Mesenchymal stem cell (in vitro differentiated cells and primary cell): Measurements from ENCODE around the gene AR.

Experiments
- DNase-seq: peaks from one replicate; pipeline ENCODE4 v3.0.0-alpha.2; 2013
- H2AFZ ChIP-seq: one replicate; pipeline ENCODE4 v1.6.1; 2013; ENCODE audit warnings: low read depth, mild to moderate bottlenecking, control low read depth, inconsistent platforms, low read length, moderate library complexity
- H2AK5ac ChIP-seq: 2 replicates; pipeline ENCODE4 v1.6.1; 2013; ENCODE audit warnings: low read length, moderate library complexity, mild to moderate bottlenecking, inconsistent platforms; ENCODE audit not compliant: severe bottlenecking
- H2BK120ac ChIP-seq: one replicate; pipeline ENCODE4 v1.6.1; 2013; ENCODE audit warnings: low read depth, mild to moderate bottlenecking, inconsistent platforms, low read length, moderate library complexity
- H2BK12ac ChIP-seq, 2 experiments: one replicate each; pipeline ENCODE4 v1.6.1; 2013; ENCODE audit warnings: inconsistent platforms in 2 of 2, low read length in 2 of 2, mild to moderate bottlenecking in 2 of 2, moderate library complexity in 2 of 2, control low read depth in 1 of 2
- H2BK15ac ChIP-seq: one replicate; pipeline ENCODE4 v1.6.1; 2013; ENCODE audit warnings: mild to moderate bottlenecking, low read depth, inconsistent platforms; ENCODE audit not compliant: poor library complexity, severe bottlenecking
- H2BK5ac ChIP-seq: 2 replicates; pipeline ENCODE4 v1.6.1; 2013; ENCODE audit warnings: low read depth, mild to moderate bottlenecking, low read length, control low read depth, inconsistent platforms; ENCODE audit not compliant: poor library complexity, severe bottlenecking
- H3K14ac ChIP-seq, 2 experiments: one replicate each; pipeline ENCODE4 v1.6.1; 2013; ENCODE audit warnings: inconsistent platforms in 2 of 2, low read length in 2 of 2, control low read depth in 1 of 2, mild to moderate bottlenecking in 1 of 2, moderate library complexity in 1 of 2
- H3K18ac ChIP-seq, 2 experiments: one replicate each; pipeline ENCODE4 v1.6.1; 2013; ENCODE audit warnings: inconsistent platforms in 2 of 2, low read length in 2 of 2, control low read depth in 1 of 2, low read depth in 1 of 2, mild to moderate bottlenecking in 1 of 2
- H3K23ac ChIP-seq, 2 experiments: one replicate each; pipeline ENCODE4 v1.6.1; 2013; ENCODE audit warnings: inconsistent platforms in 2 of 2, low read length in 2 of 2, mild to moderate bottlenecking in 2 of 2, moderate library complexity in 2 of 2, control low read depth in 1 of 2
- H3K27ac ChIP-seq: 2 replicates; pipeline ENCODE4 v1.5.1; 2013; ENCODE audit warnings: mild to moderate bottlenecking, moderate library complexity, low read length, control low read depth, inconsistent platforms; ENCODE audit not compliant: poor library complexity, severe bottlenecking
- H3K27me3 ChIP-seq, 2 experiments: 2 replicates each; pipeline versions ENCODE4 v1.6.1 to v1.7.0; 2013; ENCODE audit warnings: low read length in 2 of 2, mild to moderate bottlenecking in 2 of 2, moderate library complexity in 2 of 2, control low read depth in 1 of 2, inconsistent platforms in 1 of 2; ENCODE audit not compliant: control insufficient read depth in 1 of 2, insufficient read depth in 1 of 2
- H3K36me3 ChIP-seq, 2 experiments: 2 replicates each; pipeline versions ENCODE4 v1.6.1 to v1.7.0; 2013; ENCODE audit warnings: low read length in 2 of 2, control low read depth in 1 of 2, inconsistent platforms in 1 of 2, low read depth in 1 of 2, mild to moderate bottlenecking in 1 of 2; ENCODE audit not compliant: insufficient read depth in 2 of 2, control insufficient read depth in 1 of 2
- H3K4ac ChIP-seq, 2 experiments: one replicate each; pipeline ENCODE4 v1.6.1; 2013; ENCODE audit warnings: inconsistent platforms in 2 of 2, low read length in 2 of 2, mild to moderate bottlenecking in 2 of 2, moderate library complexity in 2 of 2, control low read depth in 1 of 2, low read depth in 1 of 2
- H3K4me1 ChIP-seq: 2 replicates; pipeline ENCODE4 v1.6.1; 2013; ENCODE audit warnings: low read depth, low read length, control low read depth; ENCODE audit not compliant: control insufficient read depth, insufficient read depth
- H3K4me2 ChIP-seq: 2 replicates; pipeline ENCODE4 v1.6.1; 2013; ENCODE audit warnings: low read length, mild to moderate bottlenecking, inconsistent platforms; ENCODE audit not compliant: poor library complexity, severe bottlenecking
- H3K4me3 ChIP-seq, 2 experiments: 2 replicates each; pipeline versions ENCODE4 v1.5.1 to v1.7.0; 2013; ENCODE audit warnings: low read length in 2 of 2, mild to moderate bottlenecking in 2 of 2, control low read depth in 1 of 2, low read depth in 1 of 2; ENCODE audit not compliant: insufficient read depth in 1 of 2
- H3K79me1 ChIP-seq: replicated peaks from 2 replicates; pipeline ENCODE4 v1.6.1; 2013; ENCODE audit warnings: mild to moderate bottlenecking, control low read depth, low read length, inconsistent platforms; ENCODE audit not compliant: poor library complexity, severe bottlenecking
- H3K9ac ChIP-seq: 2 replicates; pipeline ENCODE4 v1.7.0; 2013; ENCODE audit warnings: mild to moderate bottlenecking, low read length, moderate library complexity
- H3K9me3 ChIP-seq: 2 replicates; pipeline ENCODE4 v1.7.0; 2013; ENCODE audit warnings: mild to moderate bottlenecking, low read length; ENCODE audit not compliant: control insufficient read depth
- H4K8ac ChIP-seq: one replicate; pipeline ENCODE4 v1.6.1; 2013; ENCODE audit warnings: inconsistent platforms, mild to moderate bottlenecking, low read length, moderate library complexity
- H4K91ac ChIP-seq: one replicate; pipeline ENCODE4 v1.6.1; 2013; ENCODE audit warnings: mild to moderate bottlenecking, low read length, inconsistent platforms
- WGBS: methylation state at CpG from one replicate; pipeline ENCODE4 v1.1.7; 2013; ENCODE audit warnings: mixed read lengths; 5-methylcytosine and 5-hydroxymethylcytosine counted together

The AR gene

GRCh38 chrX:67714004-67714403, 170.2 kb downstream of the AR start:
- Histone ChIP-seq H4K8ac (no peak overlapping the region), H2AFZ (no peak overlapping the region), H3K79me1 (no peaks in the 10 kb centered on the region), H2BK12ac (no peak overlapping the region), H3K18ac (no peak overlapping the region), H3K36me3 (peaks cover 6 to 7% of the 10 kb centered on the region in 2 experiments), H4K91ac (no peak overlapping the region), H3K14ac (no peak overlapping the region), H2BK120ac (no peak overlapping the region), H3K9ac (no peak overlapping the region), H2BK15ac (no peak overlapping the region), H3K27ac (no peak overlapping the region), H3K4ac (no peak overlapping the region), H3K23ac (no peak overlapping the region), H3K4me2 (no peak overlapping the region), H2AK5ac (no peak overlapping the region), H3K4me1 (no peaks in the 10 kb centered on the region), H3K9me3 (peaks cover 3% of the 10 kb centered on the region), H3K4me3 (no peak overlapping the region), H3K27me3 (peaks cover 0 to 3% of the 10 kb centered on the region in 2 experiments), H2BK5ac (no peak overlapping the region)
- DNase-seq = no peak
- no CpG with 5 or more reads among the region's 1 CpG for WGBS

- 92% methylated on average over 2 of the region's 4 CpGs for WGBS
- Histone ChIP-seq H3K14ac (no peak overlapping the region), H3K9me3 (no peaks in the 10 kb centered on the region)
These were observed 173.8 kb downstream of the AR start for GRCh38 chrX:67717571-67717970.

GRCh38 chrX:67718926-67719325, 175.1 kb downstream of the AR start:
- H4K8ac ChIP-seq = no peak overlapping the region
- H4K91ac ChIP-seq = no peak overlapping the region
- no peak overlapping the region for H3K14ac ChIP-seq
- H3K23ac ChIP-seq = no peak overlapping the region
- H3K36me3 ChIP-seq = peaks cover 0 to 4% of the 10 kb centered on the region in 2 experiments
- H3K18ac ChIP-seq = no peak overlapping the region
- no peaks in the 10 kb centered on the region for H3K9me3 ChIP-seq
- WGBS = 100% methylated on average over 3 of the region's 4 CpGs
- peaks cover 0 to 11% of the 10 kb centered on the region in 2 experiments for H3K27me3 ChIP-seq
- no peak overlapping the region for H3K4ac ChIP-seq
- no peak overlapping the region for H3K4me2 ChIP-seq
- H2BK120ac ChIP-seq = no peak overlapping the region
- no peaks in the 10 kb centered on the region for H3K79me1 ChIP-seq
- H3K9ac ChIP-seq = no peak overlapping the region
- H3K4me1 ChIP-seq = no peaks in the 10 kb centered on the region
- H2AK5ac ChIP-seq = no peak overlapping the region
- no peak overlapping the region for H3K4me3 ChIP-seq
- H2BK5ac ChIP-seq = no peak overlapping the region
- no peak overlapping the region for H3K27ac ChIP-seq
- H2BK12ac ChIP-seq = no peak overlapping the region
- H2AFZ ChIP-seq = no peak overlapping the region
- DNase-seq = no peak
- H2BK15ac ChIP-seq = no peak overlapping the region

More at GRCh38 chrX:67717571-67717970, 173.8 kb downstream of the AR start:
- Histone ChIP-seq H3K4me3 (no peak overlapping the region), H3K4me1 (no peaks in the 10 kb centered on the region), H2BK5ac (no peak overlapping the region), H3K4ac (no peak overlapping the region), H3K27me3 (peaks cover 0 to 11% of the 10 kb centered on the region in 2 experiments), H2BK12ac (no peak overlapping the region), H3K9ac (no peak overlapping the region), H3K23ac (no peak overlapping the region), H2BK120ac (no peak overlapping the region), H4K91ac (no peak overlapping the region), H2AK5ac (no peak overlapping the region), H3K36me3 (peaks cover 0 to 4% of the 10 kb centered on the region in 2 experiments), H3K27ac (no peak overlapping the region), H4K8ac (no peak overlapping the region), H3K4me2 (no peak overlapping the region), H3K79me1 (no peaks in the 10 kb centered on the region), H2AFZ (no peak overlapping the region), H3K18ac (no peak overlapping the region), H2BK15ac (no peak overlapping the region)
- DNase-seq = no peak

GRCh38 chrX:67720344-67720743, 176.5 kb downstream of the AR start:
- Histone ChIP-seq H3K18ac (no peak overlapping the region), H2BK15ac (no peak overlapping the region), H3K9me3 (no peaks in the 10 kb centered on the region), H2AFZ (no peak overlapping the region), H2BK5ac (no peak overlapping the region), H4K91ac (no peak overlapping the region), H3K27me3 (peaks cover 0 to 11% of the 10 kb centered on the region in 2 experiments), H3K4ac (no peak overlapping the region), H3K36me3 (peaks cover 0 to 4% of the 10 kb centered on the region in 2 experiments), H2BK12ac (no peak overlapping the region), H2BK120ac (no peak overlapping the region), H3K4me3 (no peak overlapping the region), H3K27ac (no peak overlapping the region), H3K14ac (no peak overlapping the region), H3K4me2 (no peak overlapping the region), H3K4me1 (no peaks in the 10 kb centered on the region), H3K9ac (no peak overlapping the region), H3K23ac (no peak overlapping the region), H2AK5ac (no peak overlapping the region), H3K79me1 (no peaks in the 10 kb centered on the region), H4K8ac (no peak overlapping the region)
- no peak for DNase-seq
